HL-60/S4 treated with retinoic acid at 250 ng/mL for 4 days and 3 days (cell line): ENCODE data around the gene LRCOL1.

Source experiments
- in situ Hi-C: fragments of 300-500 bp; cut with MboI; formaldehyde crosslinking; loops from 2 replicates; pipeline ENCODE4 v1.7.0; 2022; ENCODE audit warnings: low sequenced_read_pairs

Gene LRCOL1

GRCh38 chr12:132619386-132620112 lies 9.2 kb upstream of the LRCOL1 start:
- in situ Hi-C loops: no loop called here

DNA sequence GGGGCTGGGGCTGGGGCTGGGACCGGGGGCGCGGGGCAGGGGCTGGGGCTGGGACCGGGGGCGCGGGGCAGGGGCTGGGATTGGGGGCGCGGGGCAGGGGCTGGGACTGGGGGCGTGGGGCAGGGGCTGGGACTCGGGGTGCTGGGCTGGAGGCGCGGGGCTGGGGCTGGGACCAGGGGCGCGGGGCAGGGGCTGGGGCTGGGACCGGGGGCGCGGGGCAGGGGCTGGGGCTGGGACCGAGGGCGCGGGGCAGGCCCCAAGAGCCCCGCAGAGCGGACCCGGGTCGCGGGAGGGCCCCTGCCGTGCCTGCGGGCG lies 8.6 kb upstream of the LRCOL1 start:
- in situ Hi-C loops: no loop called here

DNA sequence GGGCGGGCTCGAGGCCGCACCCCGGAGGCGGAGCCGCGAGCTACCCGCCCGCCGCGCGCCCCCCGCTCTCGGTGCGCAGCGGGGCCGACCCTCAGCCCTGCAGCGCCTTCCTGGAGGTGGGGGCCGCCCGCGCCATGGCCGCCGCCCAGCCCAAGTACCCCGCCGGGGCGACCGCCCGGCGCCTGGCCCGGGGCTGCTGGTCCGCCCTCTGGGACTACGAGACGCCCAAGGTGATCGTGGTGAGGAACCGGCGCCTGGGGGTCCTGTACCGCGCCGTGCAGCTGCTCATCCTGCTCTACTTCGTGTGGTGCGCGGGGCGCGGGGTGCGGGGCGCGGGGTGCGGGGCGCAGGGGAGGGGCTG lies 8.3 kb upstream of the LRCOL1 start, which contains the start of gene P2RX2:
Gene P2RX2 (plus strand): TSS at position 94 of the 361 bp plus-strand sequence. CDS start 41 bp downstream, at position 135.
- in situ Hi-C loops: no loop called here

- in situ Hi-C loops: no loop called here
These were observed 7.7 kb upstream of the LRCOL1 start for GRCh38 chr12:132617822-132618682.

GRCh38 chr12:132617135-132617701 lies 6.8 kb upstream of the LRCOL1 start:
- in situ Hi-C loops: no loop called here

GRCh38 chr12:132615579-132616038 lies 5.2 kb upstream of the LRCOL1 start:
- in situ Hi-C loops: no loop called here

DNA sequence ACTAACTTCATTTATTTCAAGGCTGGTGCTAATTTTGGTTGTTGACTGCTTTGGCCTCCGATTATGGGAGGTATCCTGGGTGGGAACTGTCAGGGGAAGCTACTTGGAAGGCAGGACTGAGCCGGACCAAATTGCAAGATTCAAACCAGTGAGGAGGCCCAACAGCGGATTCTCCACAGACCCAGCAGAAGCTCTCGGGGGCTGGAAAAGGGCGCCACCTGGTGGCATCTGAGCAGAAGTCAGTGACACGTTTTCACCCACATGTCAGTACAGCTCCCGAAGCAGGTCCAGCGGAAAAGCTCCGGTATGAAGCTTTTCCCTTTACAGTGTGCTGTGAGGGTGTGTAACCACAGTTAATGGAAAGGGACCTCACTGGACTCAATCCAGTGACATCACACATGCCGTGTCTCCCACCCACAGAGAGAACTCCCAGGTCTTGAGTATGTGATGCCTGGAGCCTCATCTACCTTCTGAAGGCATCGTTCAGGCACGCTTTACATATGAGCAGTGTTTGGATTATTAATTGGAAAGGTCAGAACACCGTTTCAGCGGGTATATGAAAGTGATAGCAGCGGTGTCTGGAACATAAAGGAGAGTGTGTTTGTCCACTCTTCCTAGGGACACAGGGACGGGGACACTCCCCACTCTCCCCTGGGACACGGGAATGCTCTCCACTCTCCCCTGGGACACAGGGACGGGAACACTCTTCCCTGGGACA lies 4.6 kb upstream of the LRCOL1 start:
- in situ Hi-C loops: no loop called here

DNA sequence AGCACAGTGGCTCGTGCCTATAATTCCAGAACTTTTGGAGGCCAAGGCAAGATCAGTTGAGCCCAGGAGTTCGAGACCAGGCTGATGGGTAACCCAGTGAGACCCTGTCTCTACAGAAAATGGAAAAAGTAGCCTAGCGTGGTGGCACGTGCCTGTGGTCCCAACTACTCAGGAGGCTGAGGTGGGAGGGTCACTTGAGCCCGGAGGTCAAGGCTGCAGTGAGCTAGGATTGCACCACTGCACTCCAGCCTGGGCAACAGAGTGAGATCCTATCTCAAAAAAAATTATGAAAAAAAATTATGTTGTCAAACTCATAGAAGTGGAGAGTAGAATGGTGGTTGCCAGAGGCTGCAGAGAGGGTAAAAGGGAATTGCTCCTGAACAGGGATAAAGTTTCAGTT lies 3.6 kb upstream of the LRCOL1 start:
- in situ Hi-C loops: no loop called here

- in situ Hi-C loops: no loop called here
These were observed 1.2 kb upstream of the LRCOL1 start for GRCh38 chr12:132611620-132612019.

- in situ Hi-C loops: no loop called here
These were observed 652 bp upstream of the LRCOL1 start for GRCh38 chr12:132610866-132611602.

- in situ Hi-C loops: no loop called here
These were observed 1.9 kb downstream of the LRCOL1 start for GRCh38 chr12:132608231-132609171.

DNA sequence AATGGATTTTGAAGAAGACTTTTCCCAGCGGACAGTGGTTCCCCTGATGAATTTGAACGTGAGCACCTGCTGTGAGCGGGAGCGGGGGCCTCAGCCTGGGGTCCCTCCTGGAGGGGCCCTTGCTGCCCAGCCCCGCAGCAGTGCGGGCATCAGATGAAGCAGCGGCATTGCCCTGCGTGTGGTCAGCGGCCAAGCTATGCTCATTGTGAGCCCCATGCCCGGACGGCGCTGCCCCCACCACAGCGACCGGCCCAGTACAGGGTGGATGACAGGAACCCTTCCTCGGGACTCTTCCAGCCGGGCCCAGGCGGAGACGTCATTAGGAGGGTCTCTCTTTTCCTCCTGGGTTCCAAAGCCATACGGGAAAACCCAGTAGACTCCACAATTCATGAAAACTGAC lies 3.5 kb downstream of the LRCOL1 start:
- in situ Hi-C loops: no loop called here

- in situ Hi-C loops: no loop called here
These were observed 3.9 kb downstream of the LRCOL1 start for GRCh38 chr12:132606466-132606865.

GRCh38 chr12:132605892-132606291 lies 4.5 kb downstream of the LRCOL1 start:
- in situ Hi-C loops: no loop called here

- in situ Hi-C loops: no loop called here
These were observed 5.5 kb downstream of the LRCOL1 start for GRCh38 chr12:132604668-132605441.

GRCh38 chr12:132604151-132604618 lies 6.2 kb downstream of the LRCOL1 start:
- in situ Hi-C loops: no loop called here

DNA sequence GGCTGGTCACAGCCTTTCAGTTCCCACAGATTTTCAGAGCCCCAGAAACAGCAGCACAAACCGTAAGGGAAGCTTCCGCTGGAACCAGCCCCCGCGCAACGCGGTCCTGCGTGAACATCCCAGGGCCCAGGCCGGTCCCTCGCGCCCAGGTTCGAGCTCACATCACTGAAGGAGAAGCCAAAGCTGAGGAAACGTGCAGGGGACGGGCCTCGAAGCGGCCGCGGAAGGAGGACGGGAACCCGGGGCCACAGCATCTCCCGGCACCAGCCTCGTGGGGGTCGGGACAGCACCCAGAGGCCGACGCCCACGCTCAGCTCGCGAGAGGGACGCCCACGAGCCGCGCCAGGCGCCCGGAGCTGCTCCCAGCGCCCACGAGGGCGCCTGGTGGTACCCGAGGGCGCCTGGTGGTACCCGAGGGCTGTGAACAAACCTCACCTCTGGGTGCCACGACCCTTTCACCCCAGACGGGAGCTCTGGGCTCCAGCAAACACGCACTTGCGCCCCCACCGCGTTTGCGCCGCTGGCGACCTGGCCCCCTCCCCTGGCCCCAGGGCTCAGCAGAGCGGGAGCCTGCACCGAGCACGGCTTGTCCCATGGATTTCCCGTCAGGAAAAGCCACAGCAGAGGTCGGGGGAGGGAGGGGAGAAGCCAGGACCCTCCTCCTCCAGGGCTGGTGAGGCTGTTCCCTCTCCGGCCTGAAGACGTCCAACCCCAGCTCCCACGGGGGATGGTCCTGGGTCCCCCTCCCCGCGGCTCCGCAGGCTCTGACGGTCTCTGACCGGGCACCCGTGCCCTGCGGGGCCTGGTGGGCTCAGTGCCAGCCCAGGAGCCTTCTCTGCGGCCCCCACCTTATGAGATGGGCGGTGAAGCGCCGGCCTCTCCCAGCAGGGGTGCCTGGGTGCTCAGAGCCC lies 6.9 kb downstream of the LRCOL1 start:
- in situ Hi-C loops: no loop called here
